Caki2 (cell line): ENCODE measurements around the gene DHX35. TPM values are rescaled to one million over a fixed set of nuclear protein-coding genes. Genes with fewer than 3 reads are reported as not detected.

Experiments used
- DNase-seq: peaks from one replicate; pipeline ENCODE4 v3.0.0-alpha.2; 2015; ENCODE audit warnings: low read depth
- in situ Hi-C: cut with HindIII; loops from 2 replicates; pipeline ENCODE4 v1.10.0; 2016; ENCODE audit warnings: low sequenced_read_pairs, low pct_unique_long_range_greater_than_20kb, mixed read lengths
- total RNA-seq: library from RNA; depleted of rRNA; stranded (reverse); fragments of >200 nt; shearing (Covaris generic); gene quantifications from 2 replicates; pipeline ENCODE4 v1.2.3, GENCODE V29; 2014; ENCODE audit warnings: low replicate concordance

The DHX35 gene
- total RNA-seq, 1 experiment from 2014 or later: 14.9 TPM

DNA sequence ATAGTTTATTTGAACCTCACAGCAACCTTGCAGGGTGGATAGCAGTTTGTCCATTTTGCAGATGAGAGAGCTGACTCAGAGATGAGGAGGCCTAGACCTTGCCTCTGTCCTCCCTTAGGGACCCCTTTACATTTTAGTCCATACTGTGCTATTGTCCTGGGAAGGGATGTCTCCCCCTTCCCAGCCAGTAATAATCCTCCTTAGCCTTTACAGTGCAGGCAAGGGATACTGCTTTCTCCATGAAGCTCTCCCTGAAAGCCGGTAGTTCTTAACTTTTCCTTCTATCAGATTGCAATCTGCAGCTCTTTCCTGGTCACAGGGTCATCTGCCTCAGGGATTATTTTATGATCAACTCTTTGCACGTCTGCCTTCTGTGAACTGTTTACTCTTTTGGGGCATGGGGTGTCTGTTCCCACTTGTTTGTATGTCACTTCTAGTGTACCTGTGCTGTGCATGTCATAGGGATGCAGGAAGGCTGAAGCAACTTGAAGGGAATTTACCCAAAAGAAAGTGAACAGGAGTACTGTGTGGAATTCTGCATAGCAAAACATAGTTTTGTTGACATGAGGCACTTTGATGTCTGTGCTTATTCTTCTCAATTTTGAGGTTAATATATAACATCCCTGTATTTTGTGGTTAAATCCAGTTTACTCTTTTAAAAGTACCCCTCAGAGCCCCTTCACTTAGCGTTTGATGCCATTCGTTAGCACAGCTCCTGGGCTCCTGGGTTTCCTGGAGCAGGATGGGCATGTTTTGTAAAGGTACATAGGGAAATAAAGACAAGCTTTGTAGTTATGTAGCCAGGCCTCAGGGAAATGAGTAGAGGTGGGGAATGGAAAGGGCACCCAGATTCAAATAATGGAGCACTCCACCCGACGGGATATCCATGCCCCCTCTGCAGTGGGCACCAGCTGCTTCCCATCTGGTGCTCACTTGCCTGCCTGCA is 38.1 kb downstream of the DHX35 start:
- in situ Hi-C loops: no loop called here
- no peak for DNase-seq

- DNase-seq: peak; percentile 3
- in situ Hi-C loops: no loop called here
These were observed 42.4 kb downstream of the DHX35 start for GRCh38 chr20:39004508-39004907.

DNA sequence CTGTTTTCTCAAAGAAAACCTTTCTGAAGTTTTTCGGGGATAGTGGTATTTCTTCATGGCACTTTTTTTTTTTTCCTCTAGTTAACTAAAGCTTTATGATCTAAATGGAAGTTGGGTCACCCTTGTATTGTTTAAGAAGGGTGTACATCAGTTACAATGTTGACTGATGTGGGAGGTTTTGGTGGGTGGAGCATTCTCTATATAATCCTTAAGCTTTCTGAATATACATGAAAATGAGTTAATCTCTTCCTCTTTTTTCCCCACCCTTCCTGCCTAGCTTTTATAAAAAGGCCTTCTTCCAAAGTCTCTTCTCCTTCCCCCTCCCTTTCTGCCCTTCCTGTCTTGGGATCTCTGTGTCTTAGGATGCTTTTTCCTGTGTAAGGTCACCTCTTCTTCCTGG is 47.2 kb downstream of the DHX35 start:
- DNase-seq: no peak
- in situ Hi-C loops: no loop called here

DNA sequence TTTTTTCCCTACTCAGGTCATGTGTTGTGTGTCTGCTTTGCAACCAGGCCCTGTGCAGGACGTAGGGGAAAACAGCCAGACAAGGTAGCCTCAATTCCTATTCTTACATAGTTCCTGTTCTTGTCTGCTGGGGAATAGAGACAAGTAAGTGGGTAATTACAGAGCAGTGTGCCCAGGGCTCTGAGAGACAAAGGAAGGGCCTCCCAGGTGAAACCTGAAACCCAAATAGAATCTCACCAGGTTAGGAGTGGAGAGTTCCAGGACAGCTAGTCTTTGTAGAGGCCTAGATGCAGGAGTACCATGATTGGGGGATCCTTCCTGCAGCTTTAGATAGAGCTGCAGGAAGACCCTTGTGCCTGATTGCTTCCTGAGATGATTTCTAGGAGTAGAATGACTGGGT is 48.4 kb downstream of the DHX35 start:
- in situ Hi-C loops: no loop called here
- no peak for DNase-seq

DNA sequence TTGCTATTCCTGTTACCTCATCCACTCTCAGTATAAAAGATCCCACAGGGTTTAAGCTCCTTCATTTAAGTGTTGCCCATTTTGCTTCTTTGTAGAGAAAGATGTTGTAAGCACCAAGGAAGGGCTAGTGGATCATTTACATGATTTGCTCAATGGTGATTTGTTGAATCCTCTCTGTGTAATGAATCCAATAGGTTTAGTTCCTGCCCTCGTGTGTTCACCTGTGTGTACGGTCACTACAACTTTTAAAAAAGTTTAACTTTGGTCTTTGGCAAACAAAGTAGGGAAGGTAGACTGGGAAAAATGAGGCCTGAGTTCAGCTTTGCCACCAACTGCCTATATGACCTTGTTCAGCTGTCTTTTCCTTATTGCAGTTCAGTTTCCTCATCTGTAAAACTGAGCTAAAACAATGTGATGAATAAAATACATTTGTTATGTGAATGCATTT is 51.5 kb downstream of the DHX35 start:
- DNase-seq: no peak
- in situ Hi-C loops: no loop called here

DNA sequence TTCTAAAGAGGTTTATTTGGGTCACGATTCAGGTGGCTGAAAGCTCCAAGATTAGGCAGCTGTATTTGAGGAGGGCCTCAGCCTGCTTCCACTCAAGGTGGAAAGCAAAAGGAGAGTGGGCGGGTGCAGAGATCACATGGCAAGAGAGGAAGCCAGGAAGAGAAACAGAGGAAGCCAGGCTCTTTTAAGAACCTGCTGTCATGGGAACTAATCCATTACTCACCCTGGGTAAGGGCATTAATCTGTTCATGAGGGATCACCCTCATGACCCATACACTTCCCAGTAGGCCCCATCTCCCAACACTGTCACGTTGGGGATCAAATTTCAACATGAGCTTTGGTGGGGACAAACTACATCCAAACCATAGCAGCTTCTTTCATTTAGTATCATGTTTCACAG is 53.9 kb downstream of the DHX35 start:
- DNase-seq: no peak
- in situ Hi-C loops: no loop called here

- in situ Hi-C loops: no loop called here
- no peak for DNase-seq
These were observed 54.4 kb downstream of the DHX35 start for GRCh38 chr20:39016506-39016905.

DNA sequence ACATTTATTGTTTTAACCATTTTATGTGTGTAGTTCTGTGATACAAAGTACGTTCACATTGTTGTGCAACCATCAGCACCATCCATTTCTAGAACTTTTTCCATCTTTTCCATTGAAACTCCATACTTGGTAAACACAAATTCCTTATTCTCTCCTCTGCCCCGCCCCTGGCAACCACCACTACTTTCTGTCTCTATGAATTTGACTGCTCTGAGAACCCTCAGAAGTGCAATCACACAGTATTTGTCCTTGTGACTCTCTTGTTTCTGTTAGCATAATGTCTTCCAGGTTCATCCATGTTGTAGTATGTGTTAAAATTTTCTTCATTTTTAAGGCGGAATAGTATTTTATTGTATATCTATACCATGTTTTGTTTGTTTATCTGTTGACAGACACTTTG is 56.9 kb downstream of the DHX35 start:
- no peak for DNase-seq
- in situ Hi-C loops: no loop called here

DNA sequence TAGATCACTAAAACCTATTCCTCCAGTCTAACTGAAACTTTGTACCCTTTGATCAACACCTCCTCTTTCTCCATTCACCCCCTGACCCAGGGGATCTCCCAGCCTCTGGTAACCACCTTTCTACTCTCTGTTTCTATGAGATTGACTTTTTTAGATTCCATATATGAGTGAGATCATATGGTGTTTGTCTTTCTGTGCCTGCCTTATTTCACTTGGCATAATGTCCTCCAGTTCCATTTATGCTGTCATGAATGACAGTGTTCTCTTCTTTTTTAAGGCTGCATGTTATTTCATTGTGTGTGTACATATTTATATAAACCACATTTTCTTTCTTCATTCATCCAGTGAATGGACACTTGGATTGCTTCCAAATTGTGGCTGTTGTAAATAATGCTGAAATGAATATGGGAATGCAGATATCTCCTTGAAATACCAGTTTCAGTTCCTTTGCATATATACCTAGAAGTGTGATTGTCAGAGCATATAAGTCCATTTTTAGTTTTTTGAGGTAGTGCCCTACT is 57.7 kb downstream of the DHX35 start:
- no peak for DNase-seq
- in situ Hi-C loops: no loop called here

- DNase-seq: no peak
- in situ Hi-C loops: no loop called here
These were observed 59.6 kb downstream of the DHX35 start for GRCh38 chr20:39021748-39022147.

GRCh38 chr20:39025883-39026282 is 63.7 kb downstream of the DHX35 start:
- in situ Hi-C loops: no loop called here
- no peak for DNase-seq

DNA sequence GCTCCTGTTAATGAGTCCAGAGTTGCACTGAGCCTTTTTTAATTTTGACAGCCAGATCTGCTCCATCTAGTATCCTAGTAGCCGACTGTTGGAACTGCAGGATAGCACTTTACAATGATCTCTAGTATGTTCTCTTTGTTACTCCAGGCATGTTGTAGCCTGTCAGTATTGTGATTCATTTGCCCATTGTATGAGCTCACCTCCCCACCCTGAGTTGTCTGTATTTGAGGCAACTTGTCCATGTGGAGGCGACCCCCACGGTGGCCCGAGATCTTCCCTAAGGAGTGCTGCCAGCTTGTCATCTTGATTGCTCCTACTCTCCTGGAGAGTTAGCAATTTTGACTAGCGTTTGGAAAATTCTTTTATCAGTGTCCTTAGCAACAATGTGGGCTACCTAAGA is 67.2 kb downstream of the DHX35 start:
- DNase-seq: no peak
- in situ Hi-C loops: no loop called here

- in situ Hi-C loops: no loop called here
- no peak for DNase-seq
These were observed 70.9 kb downstream of the DHX35 start for GRCh38 chr20:39032997-39033396.

- DNase-seq: no peak
- in situ Hi-C loops: no loop called here
These were observed 73.9 kb downstream of the DHX35 start for GRCh38 chr20:39036011-39036410.

GRCh38 chr20:39036851-39037250 is 74.7 kb downstream of the DHX35 start:
- in situ Hi-C loops: no loop called here
- DNase-seq: no peak

DNA sequence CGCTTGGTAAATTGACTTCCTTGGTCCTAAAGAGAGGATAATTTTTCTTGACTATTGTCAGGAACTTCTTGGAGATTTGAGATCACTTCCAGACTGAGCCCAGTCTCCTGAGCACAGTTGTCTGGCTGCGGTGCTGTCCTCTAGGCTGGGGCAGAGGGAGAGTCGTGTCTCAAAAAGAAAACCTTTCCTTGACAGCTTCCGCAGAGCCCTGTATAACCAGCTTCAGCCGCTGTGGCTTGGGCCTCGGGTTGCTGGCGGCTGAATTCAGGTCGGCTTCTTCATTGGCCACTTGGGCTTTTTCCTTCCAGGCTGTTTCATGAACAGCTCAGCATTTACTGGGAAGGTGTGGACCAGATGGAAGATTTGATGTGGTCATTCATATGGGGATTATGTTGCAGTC is 75.9 kb downstream of the DHX35 start:
- in situ Hi-C loops: no loop called here

GRCh38 chr20:39038495-39038894 is 76.4 kb downstream of the DHX35 start:
- in situ Hi-C loops: no loop called here
- DNase-seq: no peak

More for the DNA sequence above, 75.9 kb downstream of the DHX35 start:
- no peak for DNase-seq

- DNase-seq: no peak
- in situ Hi-C loops: no loop called here
These were observed 77.1 kb downstream of the DHX35 start for GRCh38 chr20:39039261-39039660.

DNA sequence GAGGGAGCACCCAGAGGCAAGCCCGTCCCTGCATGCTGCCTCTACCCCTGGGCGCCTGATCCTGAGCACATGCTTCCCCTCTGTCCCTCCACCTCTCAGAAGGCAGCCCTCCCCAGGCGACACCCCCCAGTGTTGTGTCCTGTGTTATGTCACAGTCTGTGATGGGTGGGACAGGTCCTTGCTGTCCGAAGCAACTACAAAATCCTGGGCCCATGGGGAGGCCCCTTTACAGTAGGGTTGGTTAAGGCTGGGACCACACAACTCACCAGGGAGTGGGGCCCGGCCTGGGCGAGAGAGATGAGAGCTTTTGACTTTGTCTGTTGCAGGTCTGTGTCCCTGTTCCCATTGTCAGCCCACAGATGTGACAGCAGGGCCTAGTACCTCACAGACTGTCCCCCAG is 78.0 kb downstream of the DHX35 start:
- in situ Hi-C loops: no loop called here

GRCh38 chr20:39041067-39041466 is 78.9 kb downstream of the DHX35 start:
- no peak for DNase-seq
- in situ Hi-C loops: no loop called here

More for the DNA sequence above, 78.0 kb downstream of the DHX35 start:
- no peak for DNase-seq
